Activated CD4-positive, alpha-beta T cell treated with anti-CD3 and anti-CD28 coated beads, Interleukin-2, amount 10 ng/mL, durations not matched to agents 24 days and 14 days (primary cell): ENCODE measurements around the gene SEPHS1. TPM values are rescaled to one million over a fixed set of nuclear protein-coding genes. Genes with fewer than 3 reads are reported as not detected.

Experiments
- DNase-seq: peaks from one replicate; pipeline ENCODE4 v3.0.0; 2022
- H3K27ac Mint-ChIP-seq: one replicate; pipeline ENCODE4 v1.8.0; 2022; ENCODE audit warnings: mild to moderate bottlenecking, mixed read lengths
- H3K27me3 Mint-ChIP-seq: one replicate; pipeline ENCODE4 v1.8.0; 2022; ENCODE audit warnings: mixed read lengths
- H3K36me3 Mint-ChIP-seq: one replicate; pipeline ENCODE4 v1.8.0; 2022; ENCODE audit warnings: low read depth, mild to moderate bottlenecking, mixed read lengths
- H3K4me1 Mint-ChIP-seq: one replicate; pipeline ENCODE4 v1.8.0; 2021; ENCODE audit warnings: mixed read lengths
- H3K4me3 Mint-ChIP-seq: one replicate; pipeline ENCODE4 v1.8.0; 2022; ENCODE audit warnings: mild to moderate bottlenecking, moderate library complexity, mixed read lengths
- H3K9me3 Mint-ChIP-seq: one replicate; pipeline ENCODE4 v1.8.0; 2021; ENCODE audit warnings: mixed read lengths
- intact Hi-C: fragments of 100-400 bp; cut with micrococcal nuclease; formaldehyde crosslinking; loops from one replicate; pipeline ENCODE4 v1.15.1; 2023
- total RNA-seq: library from RNA; stranded (reverse); gene quantifications from 2 replicates; pipeline ENCODE4 v1.2.3, GENCODE V29; 2022

The SEPHS1 gene
- total RNA-seq, 1 donor from 2014 or later, result 59.9 TPM

DNA sequence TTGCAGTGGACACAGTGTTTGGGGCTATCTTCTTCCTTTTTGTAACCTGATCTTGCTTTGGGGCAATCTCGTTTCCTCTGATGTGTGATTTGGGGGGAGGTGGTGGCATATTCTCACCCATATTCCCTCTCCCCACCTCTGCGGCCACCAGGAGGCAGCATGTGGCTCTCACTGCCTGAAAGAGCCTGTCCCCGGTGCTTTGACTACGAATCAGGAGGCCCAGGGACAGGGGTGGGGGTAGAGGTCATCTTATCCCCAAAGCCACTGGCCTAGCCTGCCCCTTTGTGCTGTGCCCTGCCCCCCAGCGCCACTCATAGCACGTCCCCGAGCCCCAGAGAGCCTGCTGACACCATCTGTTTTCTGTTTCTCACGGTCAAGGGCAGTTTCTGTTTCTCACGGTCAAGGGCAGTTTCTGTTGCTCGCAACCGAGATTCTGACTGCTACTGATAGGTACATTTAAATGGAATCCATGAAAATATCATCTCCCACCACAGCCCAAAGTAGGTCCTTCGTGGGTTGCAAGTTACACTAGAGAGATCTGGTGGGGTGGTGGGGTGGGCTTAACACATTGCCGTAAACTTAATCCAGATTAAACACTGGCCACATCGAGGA lies 76.4 kb downstream of the SEPHS1 start:
- Mint-ChIP-seq H3K4me1 (peaks cover 4% of the 10 kb centered on the region), H3K27ac (no peak overlapping the region), H3K27me3 (no peaks in the 10 kb centered on the region), H3K4me3 (no peak overlapping the region), H3K9me3 (no peaks in the 10 kb centered on the region), H3K36me3 (no peaks in the 10 kb centered on the region)
- DNase-seq, result peak; percentile 83
- intact Hi-C loops, result no loop called here

GRCh38 chr10:13270877-13271551 lies 77.1 kb downstream of the SEPHS1 start:
- no peak for DNase-seq
- Mint-ChIP-seq H3K9me3 (no peaks in the 10 kb centered on the region), H3K27me3 (peaks cover 1% of the 10 kb centered on the region), H3K4me3 (no peak overlapping the region), H3K36me3 (no peaks in the 10 kb centered on the region), H3K4me1 (peaks cover 4% of the 10 kb centered on the region), H3K27ac (no peak overlapping the region)
- intact Hi-C loops, result no loop called here

GRCh38 chr10:13268841-13269240 lies 79.3 kb downstream of the SEPHS1 start:
- Mint-ChIP-seq H3K4me1 (peaks cover 4% of the 10 kb centered on the region), H3K27ac (no peak overlapping the region), H3K27me3 (peaks cover 4% of the 10 kb centered on the region), H3K36me3 (no peaks in the 10 kb centered on the region), H3K4me3 (no peak overlapping the region), H3K9me3 (no peaks in the 10 kb centered on the region)
- DNase-seq, result no peak
- intact Hi-C loops, result no loop called here

DNA sequence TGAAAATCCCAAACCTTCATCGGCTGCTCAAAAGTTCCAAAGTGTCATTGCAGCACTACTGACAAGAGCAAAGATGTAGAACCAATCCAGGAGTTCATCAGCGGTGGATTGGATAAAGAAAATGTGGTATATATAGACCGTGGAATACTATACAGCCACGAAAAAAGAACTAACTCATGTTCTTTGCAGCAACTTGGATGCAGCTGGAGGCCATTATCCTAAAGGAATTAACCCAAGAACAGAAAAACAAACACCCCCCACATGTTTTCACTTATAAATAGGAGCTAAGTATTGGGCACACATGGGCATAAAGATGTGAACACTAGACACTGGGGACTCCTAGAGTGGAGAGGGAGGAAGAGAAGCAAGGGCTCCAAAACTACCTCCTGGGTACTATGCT lies 79.8 kb downstream of the SEPHS1 start:
- no peak overlapping the region for H3K4me3 Mint-ChIP-seq
- no peaks in the 10 kb centered on the region for H3K36me3 Mint-ChIP-seq
- H3K27me3 Mint-ChIP-seq, result peaks cover 9% of the 10 kb centered on the region
- H3K9me3 Mint-ChIP-seq, result no peaks in the 10 kb centered on the region
- intact Hi-C loops, result no loop called here
- no peak overlapping the region for H3K27ac Mint-ChIP-seq
- H3K4me1 Mint-ChIP-seq, result peaks cover 4% of the 10 kb centered on the region
- DNase-seq, result no peak

Other genes with a start within 250 kb of the SEPHS1 start
- gene OPTN, start 248.1 kb downstream of the SEPHS1 start, total RNA-seq, result 39.5 and 43.6 TPM in 2 replicates
- 107 and 112 TPM in 2 replicates for gene MCM10, start 186.7 kb downstream of the SEPHS1 start, total RNA-seq
- not detected in 2 replicates for gene UCMA, start 113.9 kb downstream of the SEPHS1 start, total RNA-seq
- 12.8 and 15.9 TPM in 2 replicates for gene PHYH, start 48.2 kb downstream of the SEPHS1 start, total RNA-seq
- not detected in 2 replicates for gene BEND7, start 180.7 kb upstream of the SEPHS1 start, total RNA-seq
- gene PRPF18, start 238.7 kb upstream of the SEPHS1 start, total RNA-seq, result 21.5 and 23.4 TPM in 2 replicates